GM12875 (cell line): ENCODE data around the gene TCF12.

Source experiments
- H3K4me3 ChIP-seq: one replicate; pipeline ENCODE4 v1.5.1; 2011; ENCODE audit warnings: low read depth, low read length, control low read depth
- CTCF ChIP-seq: IDR thresholded peaks from 2 replicates; pipeline ENCODE4 v1.5.1; 2011; ENCODE audit warnings: low read depth, mild to moderate bottlenecking, control low read depth, inconsistent platforms, low read length, moderate library complexity, borderline replicate concordance; ENCODE audit not compliant: insufficient read depth

Gene TCF12

GRCh38 chr15:57329582-57330367 is 411.3 kb downstream of the TCF12 start:
- TF ChIP-seq CTCF: no peak

GRCh38 chr15:57330619-57331340 is 412.3 kb downstream of the TCF12 start:
- no peak for TF ChIP-seq CTCF
- H3K4me3 ChIP-seq: no peak overlapping the region

More at GRCh38 chr15:57329582-57330367, 411.3 kb downstream of the TCF12 start:
- no peak overlapping the region for H3K4me3 ChIP-seq

- no peak overlapping the region for H3K4me3 ChIP-seq
- TF ChIP-seq CTCF: no peak
These were observed 413.9 kb downstream of the TCF12 start for GRCh38 chr15:57332326-57332725.

GRCh38 chr15:57333487-57333886 is 415.0 kb downstream of the TCF12 start:
- no peak for TF ChIP-seq CTCF
- no peak overlapping the region for H3K4me3 ChIP-seq

- no peak for TF ChIP-seq CTCF
These were observed 415.8 kb downstream of the TCF12 start for GRCh38 chr15:57334257-57334656.

GRCh38 chr15:57335293-57335715 is 416.9 kb downstream of the TCF12 start:
- no peak for TF ChIP-seq CTCF
- no peak overlapping the region for H3K4me3 ChIP-seq

More at GRCh38 chr15:57334257-57334656, 415.8 kb downstream of the TCF12 start:
- H3K4me3 ChIP-seq: no peak overlapping the region

- no peak for TF ChIP-seq CTCF
- H3K4me3 ChIP-seq: no peak overlapping the region
These were observed 417.3 kb downstream of the TCF12 start for GRCh38 chr15:57335719-57336118.
